GM04503 (cell line): ENCODE results near the gene CDH13.
"Not testable (repeated sequence)": the region's sequence is repeated elsewhere in the genome, so short reads cannot be mapped to it uniquely, and the experiment has no call there.

ENCODE experiments used
- DNase-seq: peaks from one replicate; pipeline ENCODE4 v3.0.0-alpha.2; 2012; ENCODE audit warnings: low read depth

CDH13 gene

DNA sequence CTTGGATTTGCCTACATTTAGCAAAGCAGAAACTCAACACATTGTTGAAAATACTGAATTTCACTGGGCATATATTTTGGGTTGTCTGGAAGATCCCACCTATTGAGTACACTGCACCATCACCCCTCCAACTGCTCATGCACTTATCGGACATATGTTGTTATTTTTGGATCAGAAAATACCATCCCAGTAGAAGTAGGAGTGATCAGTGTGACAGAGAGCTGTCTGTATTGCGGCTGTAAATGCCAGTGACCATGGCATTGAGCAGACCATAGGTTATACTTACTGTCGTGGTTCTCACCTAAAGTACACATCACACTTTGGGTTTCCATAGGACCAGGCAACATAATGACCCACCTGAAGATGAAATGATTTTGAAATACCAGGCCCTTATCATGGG lies 264.7 kb downstream of the CDH13 start:
- DNase-seq: no peak

DNA sequence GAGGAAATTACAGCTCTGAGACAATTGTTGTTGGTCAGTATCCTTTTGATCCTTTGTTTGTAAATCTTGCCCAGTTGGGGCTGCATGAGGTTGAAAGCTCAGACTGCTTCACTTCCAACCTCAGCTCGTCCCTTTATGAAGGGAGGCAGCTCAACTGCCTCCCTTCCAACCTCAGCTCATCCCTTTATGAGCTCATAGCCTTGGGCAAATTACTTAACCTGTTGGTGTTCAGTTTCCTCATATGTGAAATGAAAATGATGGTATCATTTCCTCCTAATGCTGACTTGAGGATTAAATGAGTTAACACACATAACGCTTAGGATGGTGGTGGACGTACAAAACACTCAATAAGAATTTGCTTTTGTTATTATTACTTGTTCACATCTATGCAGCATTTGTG lies 265.1 kb downstream of the CDH13 start:
- DNase-seq: no peak

DNA sequence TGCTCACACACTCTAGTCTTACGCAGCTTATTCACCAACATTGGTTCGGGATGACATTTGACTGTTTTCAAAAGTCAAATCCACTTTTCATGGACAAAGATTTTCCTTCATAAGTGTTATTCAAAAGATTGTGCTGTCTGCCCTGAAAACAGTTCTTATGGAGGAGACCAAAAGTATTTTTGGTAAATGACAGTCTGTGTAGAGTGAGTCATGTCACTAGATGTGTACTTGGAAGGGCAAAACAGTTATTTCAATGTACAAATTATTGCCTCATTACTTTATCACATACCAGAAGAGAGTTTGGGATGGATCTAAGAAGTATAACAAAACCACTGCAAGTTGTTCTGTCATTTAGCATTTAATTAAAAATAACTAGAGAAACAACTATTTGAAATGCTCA lies 265.6 kb downstream of the CDH13 start:
- no peak for DNase-seq

DNA sequence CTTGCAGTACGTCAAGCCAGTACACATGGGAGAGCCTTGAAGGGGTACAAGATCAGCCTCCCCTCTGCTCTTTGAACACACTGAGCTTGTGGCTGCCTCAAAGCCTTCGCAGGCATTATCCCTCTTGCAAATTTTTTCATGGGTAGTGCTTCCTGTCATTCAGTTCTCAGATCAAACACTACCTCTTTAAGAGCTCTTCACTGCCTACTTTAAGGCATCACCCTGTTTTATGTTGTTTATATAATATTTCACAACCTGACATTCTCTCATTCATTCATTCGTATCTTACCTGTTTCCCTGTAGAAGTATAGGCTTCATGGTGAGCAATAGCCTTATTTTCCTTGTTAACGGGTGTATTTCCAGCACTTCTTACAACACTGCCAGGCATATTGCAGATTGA lies 269.1 kb downstream of the CDH13 start:
- no peak for DNase-seq

DNA sequence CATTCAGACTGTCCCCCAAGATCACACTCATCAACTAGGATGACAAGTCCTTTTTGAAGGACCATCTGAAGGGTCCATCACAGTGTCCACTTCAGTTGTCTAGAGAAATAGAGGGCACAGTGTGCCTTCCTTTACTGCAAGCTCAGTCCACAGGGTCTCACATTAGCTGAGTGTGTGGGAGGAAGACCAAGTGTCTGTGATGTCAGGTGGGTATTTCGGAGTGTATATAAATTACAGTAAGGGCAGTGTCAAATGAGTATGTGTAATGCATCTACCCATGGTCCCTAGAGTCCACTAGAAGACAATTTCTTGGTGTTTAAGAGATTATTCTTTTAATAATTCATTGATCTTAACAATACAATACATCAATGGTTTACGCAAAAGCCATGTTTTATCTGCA lies 272.2 kb downstream of the CDH13 start:
- DNase-seq: no peak

DNA sequence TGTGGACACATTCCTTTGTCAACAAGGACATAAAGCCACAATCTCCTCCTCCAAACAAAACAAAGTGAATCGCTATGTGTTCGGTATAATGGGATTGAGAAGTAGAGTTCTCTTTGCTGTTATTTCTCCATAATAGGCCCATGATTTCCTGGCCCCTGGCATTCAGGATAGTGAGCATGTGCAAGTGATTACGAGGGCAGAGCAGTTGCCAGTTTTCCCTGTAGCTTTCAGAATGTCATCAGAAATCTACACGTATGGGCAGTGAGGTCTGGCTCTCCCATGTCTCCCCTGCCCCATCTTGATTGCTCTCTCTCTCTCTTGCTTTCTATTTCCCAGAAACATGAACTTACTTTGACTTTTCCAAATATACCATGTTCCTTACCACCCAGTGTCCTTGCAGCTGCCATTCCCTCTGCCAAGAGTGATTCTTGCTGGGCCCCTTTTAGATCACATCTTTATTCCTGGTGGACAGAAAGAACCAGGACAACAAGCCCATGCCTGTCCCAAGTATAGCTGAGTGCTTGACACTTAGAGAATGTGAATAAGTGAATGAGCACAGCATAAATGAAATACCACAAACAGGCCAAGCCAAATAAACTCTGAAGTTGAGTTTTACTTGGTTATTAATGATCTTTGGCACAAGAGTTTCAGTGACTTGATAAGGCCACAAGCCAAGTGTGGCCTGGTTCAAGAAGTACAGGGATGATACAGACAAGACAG lies 273.1 kb downstream of the CDH13 start:
- no peak for DNase-seq

DNA sequence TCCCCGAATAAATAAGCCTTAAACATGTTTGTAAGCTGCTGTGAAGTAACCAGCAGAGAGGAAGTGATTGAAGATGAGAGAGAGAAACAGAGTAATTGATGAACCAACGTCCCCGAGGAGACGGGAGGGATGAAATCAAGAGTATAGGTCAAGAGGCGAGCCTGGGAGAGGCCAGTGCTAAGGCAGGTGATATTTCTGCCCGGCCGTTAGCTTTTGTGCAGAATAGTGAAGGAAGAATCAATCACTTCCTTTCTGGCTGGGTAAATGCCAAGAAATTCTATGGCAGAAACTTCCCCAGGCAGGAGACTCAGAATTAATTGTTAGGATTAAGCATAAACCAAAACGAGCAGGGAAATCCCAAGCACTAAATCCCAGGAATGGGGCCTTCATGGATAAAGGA lies 273.8 kb downstream of the CDH13 start:
- DNase-seq: no peak

DNA sequence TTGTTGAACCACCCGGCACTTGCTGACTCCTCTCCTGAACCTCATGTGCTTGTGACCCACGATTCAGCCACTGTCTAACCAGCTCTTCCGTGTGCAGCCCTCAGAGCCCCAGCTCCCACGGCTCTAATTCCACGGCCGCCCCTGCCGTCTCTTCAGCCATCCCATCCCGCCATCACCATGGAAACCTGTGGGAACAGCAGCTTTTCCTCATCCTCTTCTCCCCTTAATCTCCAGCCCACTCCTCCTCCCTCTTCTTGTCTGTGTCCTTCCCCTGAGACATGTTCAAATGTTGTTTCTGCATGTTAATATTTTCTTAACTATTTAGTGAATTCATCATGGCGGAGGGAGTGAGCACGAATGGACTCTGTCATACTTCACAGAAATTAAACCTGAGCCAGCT lies 285.2 kb downstream of the CDH13 start:
- no peak for DNase-seq

DNA sequence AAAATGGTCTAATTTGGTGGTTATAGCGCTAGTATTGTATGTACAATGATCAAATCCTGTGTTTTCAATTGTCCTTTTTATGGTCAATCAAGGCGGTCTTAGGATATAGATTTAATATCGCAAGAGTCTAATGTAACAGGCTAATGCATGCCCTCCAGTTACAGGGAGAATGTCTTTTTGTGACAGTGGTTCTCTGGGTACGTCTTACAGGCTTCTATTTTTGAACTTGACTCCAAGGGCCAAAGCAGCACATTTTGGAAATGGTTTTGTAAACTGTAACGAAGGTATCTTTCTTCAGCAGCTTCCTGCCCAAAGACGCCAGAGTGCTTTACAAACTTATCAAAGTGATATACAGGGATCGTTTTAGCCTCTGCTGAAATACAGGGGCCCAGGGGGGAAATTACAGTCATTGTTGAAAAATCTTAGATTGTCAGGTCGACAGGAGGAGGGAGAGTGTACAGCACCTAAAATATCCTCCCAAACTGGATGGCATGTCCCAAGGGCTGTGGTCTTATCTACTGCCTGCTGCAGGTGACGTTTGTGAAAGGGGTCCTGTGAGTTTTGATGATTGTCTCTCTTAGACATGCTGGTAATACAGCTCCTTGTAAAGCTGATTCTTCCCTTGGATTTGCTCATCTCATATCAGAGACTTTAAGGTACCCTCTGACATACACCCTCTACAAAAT lies 288.5 kb downstream of the CDH13 start:
- no peak for DNase-seq

DNA sequence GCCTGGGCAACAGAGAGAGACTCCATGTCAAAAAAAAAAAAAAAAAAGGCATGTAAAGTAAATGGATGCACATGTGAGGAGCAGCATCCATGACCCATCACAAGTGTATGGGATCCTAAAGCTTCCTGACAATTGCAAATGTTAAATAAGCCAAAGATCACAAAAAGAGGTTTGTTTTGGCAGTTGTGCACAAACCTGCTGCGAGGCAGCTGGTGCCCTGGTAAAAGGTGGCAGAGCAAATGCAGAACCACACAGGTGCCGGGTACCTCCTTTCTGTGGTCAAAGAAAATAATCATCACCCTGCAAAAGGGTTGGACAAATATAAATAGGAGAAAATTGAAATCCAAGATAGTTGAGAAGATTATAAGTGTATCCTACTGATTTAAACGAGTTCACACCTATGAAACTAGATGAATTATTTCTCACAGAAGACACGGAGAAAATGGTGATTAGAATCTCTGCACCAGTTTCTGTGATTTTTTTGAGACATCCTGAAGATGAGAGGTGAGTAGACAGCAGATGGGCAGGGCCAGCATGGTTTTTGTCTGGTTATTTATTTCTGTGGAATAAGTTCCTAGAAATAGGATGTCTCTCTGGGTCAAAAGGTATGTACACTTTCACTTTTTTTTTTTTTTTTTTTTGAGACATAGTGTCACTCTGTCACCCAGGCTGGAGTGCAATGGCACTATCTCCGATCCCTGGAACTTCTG lies 291.3 kb downstream of the CDH13 start:
- DNase-seq: no peak

DNA sequence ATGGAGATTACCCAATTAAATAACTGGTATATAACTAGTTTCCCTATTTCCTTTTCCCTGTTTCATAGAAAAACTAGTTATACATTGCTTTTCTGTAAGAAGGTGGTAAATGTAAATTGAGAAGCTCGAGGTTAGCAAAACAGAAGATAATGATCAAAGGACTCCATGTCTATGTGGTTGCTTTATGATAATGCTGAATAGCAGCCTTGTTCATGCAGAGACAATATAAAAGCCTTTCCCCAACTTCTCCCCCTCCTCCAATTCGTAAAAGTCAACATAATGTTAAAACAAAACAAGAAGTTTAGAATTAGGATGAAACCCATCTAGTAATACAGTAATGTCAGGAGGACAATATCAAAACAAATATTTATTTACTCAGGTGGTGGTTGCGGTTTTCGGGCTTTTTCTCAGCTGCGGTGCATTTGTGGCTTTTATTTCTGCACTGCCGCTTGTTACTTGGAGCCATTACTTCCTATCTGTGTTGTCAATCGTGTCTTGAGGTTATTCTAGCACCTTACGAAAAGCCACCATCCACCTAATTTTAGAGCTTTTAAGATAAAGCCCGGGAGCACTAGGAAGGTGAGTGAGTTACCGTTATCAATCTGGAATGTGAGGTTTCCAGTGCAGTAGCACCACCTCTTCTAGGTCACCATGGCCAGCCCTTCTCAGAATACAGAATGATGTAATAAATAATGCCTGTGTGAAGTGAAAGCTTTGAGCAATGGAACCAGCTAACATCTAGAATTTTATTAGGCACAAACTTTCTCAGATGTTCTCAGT lies 297.5 kb downstream of the CDH13 start:
- DNase-seq: no peak

DNA sequence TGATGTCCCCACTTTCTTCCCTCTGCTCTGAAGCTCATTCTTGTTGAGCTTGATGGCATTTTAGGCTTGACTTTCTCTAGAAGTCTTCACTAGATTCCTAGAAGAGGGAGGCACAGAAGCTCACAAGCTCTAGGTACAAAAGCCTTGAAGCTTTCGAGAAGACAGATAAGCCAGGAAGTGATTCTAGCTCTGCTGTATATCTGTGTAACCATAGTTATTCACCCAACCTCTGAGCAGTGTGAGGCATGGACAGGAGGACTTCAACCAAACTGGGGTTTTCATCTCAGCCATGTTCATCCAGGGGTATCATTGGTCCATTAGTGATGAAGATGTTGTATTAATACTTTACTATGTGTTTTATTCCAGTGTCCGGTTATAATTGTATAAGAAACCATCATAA lies 299.7 kb downstream of the CDH13 start:
- DNase-seq: no peak

DNA sequence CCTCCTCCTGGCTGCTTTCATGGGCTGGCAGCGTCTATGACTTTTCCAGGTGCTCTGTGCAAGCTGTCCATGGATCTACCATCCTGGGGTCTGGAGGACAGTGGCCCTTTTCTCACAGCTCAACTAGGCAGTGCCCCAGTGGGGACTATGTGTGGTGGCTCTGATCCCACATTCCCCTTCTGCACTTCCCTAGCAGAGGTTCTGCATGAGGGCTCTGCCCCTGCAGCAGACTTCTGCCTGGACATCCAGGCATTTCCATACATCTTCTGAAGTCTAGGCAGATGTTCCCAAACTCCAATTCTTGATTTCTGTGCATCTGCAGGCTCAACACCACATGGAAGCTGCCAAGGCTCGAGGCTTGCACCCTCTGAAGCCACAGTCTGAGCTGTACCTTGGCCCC lies 307.2 kb downstream of the CDH13 start:
- DNase-seq: not testable (repeated sequence)

DNA sequence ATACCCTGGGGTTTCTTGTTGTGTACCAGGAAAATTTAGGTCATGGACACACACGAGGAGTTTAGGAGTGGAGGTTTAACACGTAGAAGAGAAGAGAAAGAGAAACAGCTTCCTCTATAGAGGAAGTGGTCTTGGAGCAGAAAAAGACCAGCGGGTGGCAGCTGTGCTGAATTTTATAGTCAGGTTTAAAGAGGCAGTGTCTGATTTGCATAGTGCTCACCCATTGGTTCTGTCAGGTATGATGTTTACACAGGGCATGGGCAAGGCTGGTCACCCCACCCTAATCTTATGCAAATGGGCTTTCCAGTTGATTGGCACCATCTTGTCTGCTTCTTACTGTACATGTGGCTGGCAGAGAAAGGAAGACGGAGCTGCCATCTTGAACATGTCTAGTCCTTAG lies 309.0 kb downstream of the CDH13 start:
- DNase-seq: no peak

DNA sequence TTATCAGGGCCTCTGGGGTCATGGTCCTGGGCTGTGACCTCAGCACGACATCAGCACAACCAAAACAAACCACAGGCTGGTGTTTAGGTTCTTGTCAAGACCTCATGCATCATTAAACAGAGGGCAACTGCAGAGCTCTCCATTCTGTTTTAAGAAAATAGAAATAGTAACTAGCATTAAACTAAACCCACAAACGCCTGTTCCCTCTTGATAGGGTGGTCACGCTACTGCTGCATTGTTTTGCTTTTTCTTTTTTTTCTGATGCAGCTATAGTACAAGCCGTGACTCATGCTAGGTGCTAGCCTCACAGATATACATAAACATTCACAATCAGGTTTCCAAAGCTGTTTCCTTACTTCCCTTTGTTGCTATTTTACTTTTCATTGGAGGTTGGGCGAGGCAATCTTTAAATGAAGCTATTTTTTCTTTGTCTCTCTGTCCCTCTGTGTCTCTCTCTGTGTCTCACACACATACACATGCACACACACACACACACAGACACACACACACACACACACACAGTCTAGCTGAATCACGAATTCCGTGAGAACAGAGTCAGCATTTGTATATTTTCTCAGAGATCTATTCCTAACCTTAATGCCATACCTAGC lies 310.3 kb downstream of the CDH13 start:
- no peak for DNase-seq

DNA sequence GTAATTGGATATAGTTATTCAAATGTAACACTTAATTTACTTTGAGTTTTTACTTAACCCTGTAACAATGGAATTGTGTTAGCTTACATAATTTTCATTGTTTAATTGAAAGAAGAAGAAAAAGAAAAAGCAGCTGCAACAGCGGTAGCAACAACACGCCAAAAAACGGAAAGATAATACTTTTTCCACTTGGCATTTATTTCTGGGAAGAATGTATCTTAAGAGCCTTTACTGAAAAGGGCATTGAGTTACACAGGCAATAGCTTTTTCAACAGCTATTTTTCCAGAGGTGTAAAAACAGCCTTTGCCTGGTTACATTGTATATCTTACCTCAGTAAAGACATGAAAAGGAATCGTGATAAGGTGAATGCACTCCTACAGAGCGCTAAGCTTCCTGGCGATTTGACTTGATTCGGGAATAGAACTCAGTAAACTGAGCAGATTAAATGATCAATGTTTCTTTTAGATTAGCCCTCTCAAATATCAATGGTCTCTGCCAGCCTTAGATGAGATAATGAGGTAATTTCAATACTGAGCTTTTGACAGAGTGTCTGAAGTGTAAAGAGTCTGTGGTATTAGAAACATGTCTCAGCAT lies 311.3 kb downstream of the CDH13 start:
- DNase-seq: no peak

DNA sequence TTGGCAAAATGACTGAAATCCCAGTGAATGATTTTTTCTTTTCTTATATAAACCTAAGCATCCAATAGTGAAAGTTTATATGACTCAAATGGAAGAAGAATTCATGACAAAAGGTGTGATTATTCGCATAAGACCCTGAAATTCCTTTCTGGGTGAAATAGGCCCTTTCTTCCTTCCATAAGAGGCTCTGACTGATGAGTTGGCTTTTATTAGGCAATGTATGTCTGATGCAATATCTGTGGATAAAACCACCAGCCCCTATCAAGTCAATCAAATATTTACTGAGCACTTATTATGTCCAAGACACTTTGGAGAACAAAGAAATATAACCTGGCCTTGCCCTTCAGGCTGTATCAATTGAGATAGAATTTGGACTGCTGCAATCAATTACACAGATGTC lies 316.6 kb downstream of the CDH13 start:
- no peak for DNase-seq

DNA sequence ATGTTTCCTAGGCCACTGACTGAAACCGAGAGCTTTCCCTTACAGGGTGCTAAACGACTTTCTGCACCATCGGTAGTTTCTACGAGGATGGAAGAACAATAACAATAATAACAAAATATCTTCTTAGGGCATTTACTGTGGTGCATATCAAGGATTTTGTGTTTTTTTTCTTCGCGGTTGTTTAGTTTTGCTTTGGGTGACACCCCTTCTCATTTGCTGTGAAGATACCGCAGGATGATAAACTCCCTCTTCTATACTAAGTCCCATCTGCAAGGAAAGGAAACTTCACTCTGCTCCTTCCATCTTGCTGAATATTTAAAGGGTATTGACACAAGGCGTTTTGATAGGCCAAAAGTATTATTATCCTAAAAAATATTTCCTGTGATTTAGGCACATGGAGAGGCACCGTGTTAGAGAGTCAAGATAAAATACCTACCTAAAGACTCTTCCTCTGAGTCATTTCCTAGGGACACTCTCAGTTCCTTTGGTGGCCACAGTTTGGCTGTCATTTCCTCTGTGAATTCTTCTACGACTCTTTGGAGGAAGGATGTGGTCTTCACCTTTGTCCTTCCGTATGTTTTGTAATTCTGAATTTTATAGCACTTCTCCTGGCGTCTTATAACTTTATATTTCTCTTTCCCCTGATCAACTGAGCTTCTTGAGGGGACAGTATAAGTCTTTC lies 318.8 kb downstream of the CDH13 start:
- no peak for DNase-seq

DNA sequence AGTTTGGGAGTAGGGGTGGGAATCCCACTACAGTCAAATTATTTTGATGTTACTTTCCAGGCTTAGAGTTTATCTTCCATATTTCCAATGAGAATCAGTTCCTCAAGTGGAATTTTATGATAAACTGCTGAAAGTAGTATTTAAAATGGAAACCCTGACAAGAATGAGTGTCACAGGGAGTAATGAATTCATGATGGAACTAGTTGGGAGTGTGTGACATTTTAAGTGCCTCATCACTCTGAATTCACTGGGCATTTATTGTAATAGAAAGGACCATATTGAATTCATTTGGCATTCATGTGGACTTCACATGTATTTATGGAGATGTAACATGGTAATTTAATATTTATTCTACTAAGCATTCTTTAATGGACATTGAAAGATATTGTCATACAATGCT lies 320.9 kb downstream of the CDH13 start:
- no peak for DNase-seq

DNA sequence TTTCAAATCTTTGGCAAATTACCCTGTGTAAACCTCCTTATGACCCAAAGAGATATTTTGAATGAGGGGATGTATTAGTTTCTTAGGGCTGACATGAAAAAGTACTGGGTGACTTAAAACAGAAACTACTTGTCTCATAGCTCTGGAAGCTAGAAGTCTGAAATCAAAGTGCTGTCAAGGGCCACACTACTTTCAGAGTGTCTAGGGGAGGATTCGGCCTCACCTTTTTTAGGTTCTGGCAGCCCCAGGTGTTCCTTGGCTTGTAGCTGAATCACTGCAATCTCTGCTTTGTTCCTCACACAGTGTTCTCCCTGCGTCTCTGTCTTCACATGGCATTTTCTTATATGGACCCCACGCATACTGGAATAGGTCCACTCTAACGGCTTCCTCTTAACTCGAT lies 322.2 kb downstream of the CDH13 start:
- no peak for DNase-seq

DNA sequence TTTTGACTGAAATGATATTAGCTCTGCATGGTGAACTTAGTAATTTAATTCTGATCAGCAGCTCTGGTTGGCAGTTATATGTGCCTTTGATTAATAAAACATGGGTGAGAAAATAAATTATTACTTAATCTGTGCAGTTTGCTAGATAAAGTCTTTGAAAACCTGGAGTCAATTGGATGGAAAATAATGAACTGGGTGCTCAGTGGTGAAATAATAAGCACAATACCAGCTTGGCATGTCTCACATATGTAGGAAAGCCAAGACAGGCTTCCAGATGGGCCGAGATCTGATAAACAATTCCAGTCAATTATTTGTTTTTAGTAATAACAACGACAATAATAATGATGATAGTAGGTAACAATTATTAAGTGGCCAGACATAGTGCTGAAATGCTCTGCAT lies 326.7 kb downstream of the CDH13 start:
- DNase-seq: no peak
